Suppressor macrophage (primary cell): ENCODE measurements around the gene CNTD1.
A peak's percentile ranks its signal among the peaks of the same experiment; 100 is the strongest.
"Not testable (repeated sequence)": the region's sequence is repeated elsewhere in the genome, so short reads cannot be mapped to it uniquely, and the experiment has no call there.

ENCODE experiments used
- DNase-seq, 4 experiments: peaks; one replicate each; pipeline ENCODE4 v3.0.0-alpha.2; 2020 to 2022
- total RNA-seq, 17 experiments: gene quantifications; one replicate each; lab custom pipeline; 2026; ENCODE audit warnings: mixed read lengths in 6 of 17, inconsistent platforms in 3 of 17; lab: John Stamatoyannopoulos, UW

The CNTD1 gene, protein sequence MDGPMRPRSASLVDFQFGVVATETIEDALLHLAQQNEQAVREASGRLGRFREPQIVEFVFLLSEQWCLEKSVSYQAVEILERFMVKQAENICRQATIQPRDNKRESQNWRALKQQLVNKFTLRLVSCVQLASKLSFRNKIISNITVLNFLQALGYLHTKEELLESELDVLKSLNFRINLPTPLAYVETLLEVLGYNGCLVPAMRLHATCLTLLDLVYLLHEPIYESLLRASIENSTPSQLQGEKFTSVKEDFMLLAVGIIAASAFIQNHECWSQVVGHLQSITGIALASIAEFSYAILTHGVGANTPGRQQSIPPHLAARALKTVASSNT
- 0 to 2.1 (median 0) reads per million in 17 experiments for total RNA-seq

DNA sequence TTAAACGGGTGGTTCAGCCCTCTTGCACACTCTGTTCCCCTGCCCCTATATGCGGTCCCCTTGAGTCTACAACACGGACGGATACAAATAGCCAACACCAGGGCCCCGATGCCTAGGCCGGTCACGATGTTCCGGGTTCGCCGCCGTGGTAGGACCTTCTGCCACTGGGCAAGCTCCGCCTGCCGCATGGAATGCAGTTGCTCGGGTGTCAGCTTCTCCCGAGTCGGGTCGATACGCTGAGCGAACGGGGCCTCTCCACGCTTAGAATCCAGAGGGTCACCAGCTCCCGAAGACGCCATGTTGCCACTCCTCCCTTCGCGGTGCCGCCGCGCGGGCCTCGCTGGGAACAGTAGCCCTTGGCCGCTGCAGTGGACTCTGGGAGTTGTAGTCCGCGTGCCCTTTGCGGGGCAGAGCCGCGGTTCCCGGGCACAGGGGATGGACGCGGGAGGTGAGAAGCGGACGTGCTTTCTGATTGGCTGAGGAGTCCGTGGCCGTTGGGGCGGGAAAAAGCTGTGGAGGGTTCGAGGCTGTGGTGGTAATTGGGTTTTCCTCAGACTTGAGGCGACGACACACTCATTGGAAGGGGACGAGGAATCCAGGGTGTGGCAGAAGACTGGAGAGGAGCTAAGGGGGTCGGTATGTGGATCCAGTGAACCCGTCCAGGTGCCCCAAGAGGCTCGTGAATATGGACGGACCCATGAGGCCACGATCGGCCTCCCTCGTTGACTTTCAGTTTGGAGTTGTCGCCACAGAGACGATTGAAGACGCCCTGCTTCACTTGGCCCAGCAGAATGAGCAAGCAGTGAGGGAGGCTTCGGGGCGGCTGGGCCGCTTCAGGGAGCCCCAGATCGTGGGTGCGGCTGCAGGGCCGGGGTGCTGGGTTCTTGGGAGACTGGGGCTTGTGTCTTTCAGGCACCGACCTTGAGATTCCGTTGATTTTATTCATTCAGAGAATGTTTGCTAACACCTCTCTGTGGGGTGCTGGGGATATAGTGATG, at the start of gene CNTD1, which contains the start of gene COA3:
Gene CNTD1, plus strand, starts transcription at position 479 of the 998 bp plus-strand sequence. Its CDS starts 207 bp downstream, at position 686.
Gene COA3, minus strand, starts transcription at position 322 of the 998 bp plus-strand sequence. Its CDS starts 23 bp downstream, at position 299.
- DNase-seq: peak; percentile 84 to 92 (median 88)

DNA sequence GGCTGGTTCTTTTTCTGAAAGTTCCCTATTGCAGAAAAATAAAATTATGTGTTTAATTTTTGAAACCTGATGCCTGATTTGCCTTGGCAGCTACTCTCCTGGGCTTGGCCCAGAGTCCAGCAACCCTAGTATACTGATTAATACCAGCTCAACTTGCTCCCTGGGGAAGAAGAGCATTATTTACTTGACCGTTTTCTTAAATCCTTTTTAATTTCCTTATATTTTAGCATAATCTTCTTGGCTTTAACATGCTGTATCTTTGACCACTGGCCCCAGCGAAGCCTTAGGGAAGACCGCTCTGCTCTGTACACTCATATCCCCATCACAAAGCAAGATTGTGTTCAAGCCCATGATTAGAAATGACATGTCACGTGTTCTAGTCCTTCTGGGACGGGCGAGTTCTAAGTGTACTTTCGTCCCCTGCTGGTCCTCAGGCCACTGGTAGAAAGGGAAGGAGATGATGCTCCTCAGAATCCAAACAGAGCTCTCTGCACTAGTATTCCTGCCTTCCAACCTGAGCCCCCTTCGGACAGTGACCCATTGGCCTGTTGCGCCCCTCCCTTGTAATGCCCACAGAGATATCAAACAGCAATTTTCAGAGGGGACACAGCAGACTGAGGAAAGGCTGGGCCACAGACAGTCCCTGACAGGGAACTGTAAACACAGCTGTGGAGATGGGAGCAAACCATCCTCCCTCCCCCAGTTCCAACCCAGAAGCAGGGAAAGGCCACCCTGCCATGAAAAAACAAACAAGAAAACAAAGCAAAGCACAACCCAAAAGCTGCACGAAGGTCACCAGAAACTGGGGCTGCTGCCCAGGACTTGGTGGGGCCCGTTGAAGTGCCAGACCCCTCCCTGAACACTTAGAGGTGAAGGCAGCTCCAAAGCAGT, 49.5 kb upstream of the CNTD1 start:
- DNase-seq: no peak

DNA sequence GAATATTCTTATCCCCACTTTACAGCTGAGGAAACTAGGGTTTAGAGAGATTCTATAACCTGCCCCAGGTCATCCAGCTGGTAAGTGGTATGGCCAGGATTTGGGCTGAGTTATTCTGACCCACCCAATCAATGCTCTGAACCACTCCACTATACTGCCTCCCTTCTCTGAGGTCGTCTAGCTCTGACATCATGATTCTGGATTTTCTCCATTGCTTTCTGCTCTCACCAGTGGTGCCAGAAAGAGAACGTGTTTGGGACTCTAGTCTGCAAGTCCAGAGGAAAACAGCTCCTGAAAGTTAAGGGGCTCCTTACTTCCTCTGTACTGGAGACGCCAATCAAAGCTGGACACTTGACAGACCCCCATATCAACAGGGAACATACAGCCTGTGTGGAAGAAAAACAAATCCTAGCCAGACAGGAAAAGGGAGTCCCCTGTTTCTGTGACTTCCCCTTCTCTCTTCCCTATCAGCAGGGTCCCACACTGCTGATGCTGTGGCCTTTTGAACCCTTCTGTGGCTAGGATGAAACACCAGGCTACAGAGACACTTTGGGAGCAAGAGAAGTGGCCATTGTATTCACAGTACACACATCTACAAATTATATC, 47.8 kb upstream of the CNTD1 start:
- DNase-seq: peak; percentile 41 to 70 (median 62)

DNA sequence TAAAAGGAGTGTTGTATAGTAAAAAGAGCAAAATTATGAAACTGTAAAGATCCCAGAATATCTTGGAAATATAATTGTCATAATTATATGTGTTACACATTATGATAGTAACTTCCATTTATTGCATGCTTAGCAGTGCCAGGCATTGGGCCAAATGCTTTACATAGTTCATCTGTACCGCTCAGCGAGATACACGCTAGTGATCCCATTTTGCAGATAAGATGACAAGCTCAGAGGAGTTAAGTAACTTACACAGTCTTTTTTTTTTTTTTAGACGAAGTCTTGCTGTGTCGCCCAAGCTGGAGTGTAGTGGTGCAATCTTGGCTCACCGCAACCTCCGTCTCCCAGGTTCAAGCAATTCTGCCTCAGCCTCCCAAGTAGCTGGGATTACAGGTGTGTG, 47.0 kb upstream of the CNTD1 start:
- no peak for DNase-seq

DNA sequence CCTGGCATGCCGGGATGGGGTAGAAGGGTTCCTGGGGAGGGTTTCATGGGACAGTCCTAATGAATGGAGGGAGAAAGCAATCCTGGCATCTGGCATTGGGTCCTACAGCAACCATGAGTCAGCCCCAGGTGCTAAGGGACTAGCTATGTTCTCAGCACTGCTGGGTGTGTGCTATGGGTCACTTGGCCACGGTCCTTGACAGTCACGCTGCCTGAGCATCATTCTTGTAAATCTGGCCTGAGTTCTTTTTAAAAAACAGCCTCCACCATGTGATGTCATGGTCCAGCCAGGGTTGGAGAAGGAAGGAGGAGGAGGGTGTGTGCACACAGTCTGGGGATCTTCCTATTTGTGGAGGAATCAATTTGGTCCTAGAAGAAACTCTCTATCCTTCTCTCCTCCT, 43.9 kb upstream of the CNTD1 start:
- DNase-seq: peak in 1 of 4 experiments; percentile 9

DNA sequence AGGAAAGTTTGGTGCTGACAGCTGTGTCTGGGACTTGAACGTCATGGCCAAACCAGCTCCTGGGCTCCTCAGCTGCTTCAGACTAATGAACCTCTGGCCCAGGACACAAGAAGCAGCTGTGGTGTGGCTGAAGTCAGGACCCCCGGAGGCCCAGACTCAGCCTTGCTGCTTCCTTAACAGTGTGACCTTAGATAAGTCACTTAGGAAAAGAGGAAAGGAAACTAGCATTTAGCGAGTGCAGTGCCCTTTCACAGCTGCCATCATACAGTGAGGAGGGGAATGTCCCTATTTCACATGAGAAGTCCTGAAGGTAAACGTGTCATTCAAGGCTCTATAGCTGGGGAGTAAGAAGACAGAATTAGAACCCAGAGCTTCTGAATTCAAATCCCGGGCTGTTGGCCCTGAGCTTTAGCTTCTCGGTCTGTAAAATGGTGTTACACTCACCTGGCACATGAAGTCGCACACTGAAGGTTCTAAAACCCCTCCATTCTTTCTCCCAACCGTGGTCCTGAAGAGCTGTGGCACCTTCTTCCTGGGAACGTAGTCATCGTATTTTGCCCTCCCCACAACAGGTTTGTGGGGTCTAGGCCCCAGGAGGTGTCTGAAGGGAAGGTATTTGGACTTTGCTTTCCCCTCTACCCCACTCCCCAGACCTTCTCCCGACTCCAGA, 38.5 kb upstream of the CNTD1 start:
- DNase-seq: peak; percentile 57 to 81 (median 72)

DNA sequence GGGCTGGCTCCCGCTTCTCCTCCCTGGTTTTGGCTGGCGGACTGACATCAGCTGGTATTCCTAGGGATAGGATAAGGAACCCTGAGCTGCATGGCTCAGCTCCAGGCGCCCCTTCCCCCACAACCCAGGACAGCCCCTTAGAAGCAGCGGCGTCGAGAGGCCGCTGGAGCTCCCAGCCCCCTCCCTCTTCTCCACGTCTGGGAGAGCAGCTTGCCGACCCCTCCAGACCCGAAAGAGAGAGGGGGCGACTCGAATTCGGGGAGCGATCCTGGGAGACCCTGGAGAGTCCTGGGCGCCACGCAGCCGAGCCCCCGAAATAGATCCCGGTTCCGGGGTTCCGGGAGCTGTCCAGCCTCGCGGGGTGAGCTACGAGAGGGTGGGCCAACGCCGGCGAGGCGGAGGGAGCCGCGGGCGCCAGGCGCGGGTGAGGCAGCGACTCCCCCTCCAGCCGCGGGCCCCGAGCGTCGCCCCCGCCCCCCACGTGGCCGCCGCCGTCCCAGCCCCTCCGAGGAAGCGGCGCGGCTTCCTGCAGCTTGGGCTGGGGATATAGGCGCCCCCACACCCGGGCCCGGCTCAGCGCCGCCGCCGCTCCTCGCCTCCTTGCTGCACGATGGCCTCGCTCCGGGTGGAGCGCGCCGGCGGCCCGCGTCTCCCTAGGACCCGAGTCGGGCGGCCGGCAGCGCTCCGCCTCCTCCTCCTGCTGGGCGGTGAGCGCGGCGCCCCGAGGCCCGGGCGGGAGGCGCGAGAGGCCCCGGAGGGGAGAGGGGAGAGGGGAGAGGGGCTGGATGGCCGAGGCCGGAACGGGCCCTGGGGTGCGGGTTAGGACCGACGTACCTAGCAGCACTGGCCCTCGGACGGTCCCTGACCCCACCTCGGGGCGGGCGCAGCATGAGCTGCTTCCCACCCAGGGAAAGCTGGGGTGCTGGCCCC, 37.7 kb upstream of the CNTD1 start, which contains the start of gene RAMP2:
Gene RAMP2, plus strand, starts transcription at position 576 of the 930 bp plus-strand sequence. Its CDS starts 35 bp downstream, at position 611.
- DNase-seq: peak; percentile 24 to 67 (median 44)

DNA sequence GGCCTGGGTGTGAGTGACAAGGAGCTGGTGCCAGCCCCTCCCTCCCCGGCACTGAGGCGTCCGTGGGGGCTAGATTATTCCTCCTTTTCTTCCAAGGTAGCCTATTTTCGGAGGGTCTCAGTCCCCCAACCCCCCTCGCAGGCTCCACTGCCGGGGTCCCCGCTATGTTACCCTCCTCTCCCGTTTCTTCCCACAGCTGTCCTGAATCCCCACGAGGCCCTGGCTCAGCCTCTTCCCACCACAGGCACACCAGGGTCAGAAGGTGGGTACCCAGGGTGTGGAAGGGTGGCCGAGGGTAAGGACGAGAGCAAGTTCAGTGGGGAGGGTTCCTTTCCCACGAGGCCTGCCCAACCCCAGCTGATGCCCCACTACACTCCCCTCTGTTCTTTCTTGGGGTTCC, 37.0 kb upstream of the CNTD1 start:
- DNase-seq: no peak

DNA sequence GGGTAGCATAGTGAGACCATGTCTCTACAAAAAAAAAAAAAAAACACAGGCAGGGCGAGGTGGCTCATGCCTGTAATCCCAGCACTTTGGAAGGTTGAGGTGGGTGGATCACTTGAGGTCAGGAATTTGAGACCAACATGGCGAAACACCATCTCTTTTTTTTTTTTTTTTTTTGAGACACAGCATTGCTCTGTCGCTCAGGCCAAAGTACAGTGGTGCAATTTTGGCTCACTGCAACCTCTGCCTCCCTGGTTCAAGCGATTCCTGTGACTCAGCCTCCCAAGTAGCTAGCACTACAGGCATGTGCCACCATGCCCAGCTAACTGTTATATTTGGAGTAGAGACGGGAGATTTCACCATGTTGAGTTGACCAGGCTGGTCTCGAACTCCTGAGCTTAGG, 32.5 kb upstream of the CNTD1 start:
- DNase-seq: no peak

DNA sequence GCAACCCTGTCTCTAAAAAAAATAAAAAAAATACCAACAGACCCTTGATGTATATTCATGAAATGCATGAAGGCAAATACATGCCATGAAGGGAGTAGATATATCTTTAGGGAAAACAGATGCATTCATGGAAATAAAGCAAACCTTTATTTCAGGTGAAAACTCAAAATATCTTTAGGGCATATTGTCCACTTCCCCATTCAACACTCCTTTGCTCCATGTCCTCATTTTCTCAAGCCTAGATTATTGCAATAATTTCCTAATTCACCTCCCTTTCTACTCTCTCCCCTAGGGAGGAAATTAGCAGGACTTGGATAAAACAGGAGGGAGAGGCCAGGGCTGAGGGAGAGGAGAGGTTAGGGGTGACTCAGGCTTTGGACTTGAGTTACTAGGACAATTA, 31.1 kb upstream of the CNTD1 start:
- no peak for DNase-seq

DNA sequence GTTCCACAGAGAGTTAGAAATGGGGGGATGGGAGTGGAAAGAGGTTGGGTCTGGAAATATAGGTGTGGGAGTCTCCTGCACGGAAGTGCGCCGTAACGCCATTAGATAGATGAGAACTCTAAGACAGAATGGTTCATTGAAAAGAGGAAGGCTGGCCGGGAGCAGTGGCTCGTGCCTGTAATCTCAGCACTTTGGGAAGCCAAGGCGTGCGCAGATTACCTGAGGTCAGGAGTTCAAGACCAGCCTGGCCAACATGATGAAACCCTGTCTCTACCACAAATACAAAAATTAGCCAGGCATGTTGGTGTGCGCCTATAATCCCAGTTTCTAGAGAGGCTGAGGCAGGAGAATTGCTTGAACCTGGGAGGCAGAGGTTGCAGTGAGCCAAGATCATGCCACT, 30.7 kb upstream of the CNTD1 start:
- DNase-seq: not testable (repeated sequence)

DNA sequence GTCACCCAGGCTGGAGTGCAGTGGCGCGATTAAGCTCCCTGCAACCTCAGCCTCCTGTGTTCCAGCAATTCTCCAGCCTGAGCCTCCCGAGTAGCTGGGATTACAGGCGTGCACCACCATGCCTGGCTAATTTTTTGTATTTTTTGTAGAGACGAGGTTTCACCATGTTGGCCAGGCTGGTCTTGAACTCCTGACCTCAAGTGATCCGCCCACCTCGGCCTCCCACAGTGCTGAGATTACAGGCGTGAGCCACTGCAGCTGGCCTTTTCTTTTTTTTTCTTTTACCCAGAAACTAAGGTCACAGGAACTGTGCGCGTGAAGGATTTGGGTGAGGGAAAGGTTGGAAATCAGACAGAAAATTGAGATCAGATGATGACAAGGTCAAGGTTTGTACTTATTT, 28.7 kb upstream of the CNTD1 start:
- not testable (repeated sequence) for DNase-seq

DNA sequence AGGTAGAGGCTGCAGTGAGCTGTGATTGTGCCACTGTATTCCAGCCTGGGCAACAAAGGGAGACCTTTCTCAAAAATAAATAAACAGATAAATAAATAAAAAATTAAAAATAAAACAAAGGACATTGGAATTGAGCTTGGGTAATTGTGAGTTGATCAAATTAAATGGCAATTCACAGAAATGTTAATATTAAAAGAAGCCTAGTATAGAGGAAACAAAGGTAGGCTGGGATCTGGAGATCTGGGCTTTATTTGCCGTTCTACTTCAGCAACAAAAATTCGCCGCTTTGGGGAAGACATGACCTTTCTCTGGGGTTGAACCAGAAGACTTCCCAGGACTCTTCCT, 25.7 kb upstream of the CNTD1 start:
- DNase-seq: no peak

DNA sequence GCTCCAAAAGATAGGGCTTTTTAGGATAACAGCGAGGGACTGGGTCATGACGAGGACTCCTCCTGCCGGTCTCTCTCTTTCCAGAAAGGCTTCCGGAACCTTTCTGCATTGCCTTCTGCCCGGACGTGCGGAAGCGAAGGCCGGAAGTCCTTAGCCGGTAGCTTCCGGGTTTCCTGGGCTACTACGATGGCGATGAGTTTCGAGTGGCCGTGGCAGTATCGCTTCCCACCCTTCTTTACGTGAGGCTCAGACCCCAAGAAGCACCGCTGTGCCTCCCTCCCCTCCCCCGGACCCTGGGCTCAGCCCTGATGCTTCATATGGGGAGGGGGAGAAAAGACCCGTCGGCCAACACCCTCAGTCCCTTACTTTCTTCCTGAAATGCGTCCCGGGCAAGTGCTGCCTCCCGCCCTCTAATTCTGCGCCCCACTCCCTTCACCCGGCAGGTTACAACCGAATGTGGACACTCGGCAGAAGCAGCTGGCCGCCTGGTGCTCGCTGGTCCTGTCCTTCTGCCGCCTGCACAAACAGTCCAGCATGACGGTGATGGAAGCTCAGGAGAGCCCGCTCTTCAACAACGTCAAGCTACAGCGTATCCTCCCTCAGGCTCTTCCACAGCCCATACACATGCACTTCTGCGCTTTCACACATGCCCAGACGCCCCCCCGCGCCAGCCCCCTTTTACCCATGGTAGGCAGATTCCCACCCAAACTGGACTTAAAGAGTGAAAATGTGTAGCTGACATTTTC, 25.2 kb upstream of the CNTD1 start, which contains the start of gene VPS25:
Gene VPS25, plus strand, starts transcription at position 160 of the 746 bp plus-strand sequence. Its CDS starts 27 bp downstream, at position 187.
- peak; percentile 83 to 91 (median 90) for DNase-seq

DNA sequence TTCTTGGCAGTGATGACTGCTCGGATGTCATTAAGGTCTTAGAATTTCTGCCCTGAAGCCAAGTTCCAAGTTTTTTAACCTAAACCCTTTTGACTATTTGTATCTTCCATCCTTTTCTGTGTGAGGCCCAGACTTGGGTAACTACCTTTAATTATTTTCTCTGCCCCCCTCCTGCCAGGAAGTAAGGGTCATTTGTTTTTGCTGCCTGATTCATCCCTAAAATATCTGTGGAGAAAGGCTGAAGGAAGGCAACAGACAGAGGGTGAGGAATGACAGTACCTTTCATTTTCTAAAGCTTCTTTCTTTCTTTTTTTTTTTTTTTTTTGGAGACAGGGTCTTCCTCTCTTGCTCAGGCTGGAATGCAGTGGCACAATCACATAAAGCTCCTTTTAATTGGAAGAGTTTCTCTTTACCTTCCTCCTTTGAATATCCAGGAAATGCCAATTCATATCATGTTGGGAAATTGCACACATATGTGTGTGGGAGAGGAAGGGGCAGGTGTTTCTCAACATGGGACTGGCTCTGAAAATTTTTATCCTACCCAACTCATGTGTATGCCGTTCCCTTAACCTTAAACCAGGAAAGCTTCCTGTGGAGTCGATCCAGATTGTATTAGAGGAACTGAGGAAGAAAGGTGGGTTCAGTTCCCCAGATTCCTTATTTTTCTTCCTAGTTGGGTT, 24.5 kb upstream of the CNTD1 start:
- no peak for DNase-seq

DNA sequence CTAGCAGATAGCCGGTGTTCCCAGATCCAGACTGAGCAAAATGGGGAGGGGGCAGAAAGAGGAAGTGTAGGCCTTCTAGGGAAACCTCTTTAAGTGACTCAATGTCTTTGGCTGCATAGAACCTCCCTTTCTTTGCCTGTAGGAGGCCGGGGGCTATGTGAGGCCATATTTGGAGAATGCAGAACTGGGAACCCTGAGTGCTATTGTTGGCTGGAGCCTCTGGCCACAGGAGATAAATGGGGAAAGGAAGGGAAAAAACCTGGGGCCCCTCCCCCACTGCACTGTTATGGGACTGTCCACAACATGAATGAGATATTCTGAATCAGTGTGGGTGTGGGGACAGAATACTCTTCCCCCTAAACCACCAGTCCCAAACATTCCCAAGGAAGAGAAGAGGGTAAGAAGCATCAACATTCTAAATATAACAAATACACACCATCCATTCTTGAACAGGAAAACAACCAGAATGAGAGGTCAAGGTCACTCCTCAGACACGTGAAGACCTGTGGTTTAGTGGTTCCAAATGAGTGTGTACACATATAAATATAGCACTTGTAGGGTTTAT, 23.0 kb upstream of the CNTD1 start:
- DNase-seq: peak; percentile 53 to 79 (median 64)

DNA sequence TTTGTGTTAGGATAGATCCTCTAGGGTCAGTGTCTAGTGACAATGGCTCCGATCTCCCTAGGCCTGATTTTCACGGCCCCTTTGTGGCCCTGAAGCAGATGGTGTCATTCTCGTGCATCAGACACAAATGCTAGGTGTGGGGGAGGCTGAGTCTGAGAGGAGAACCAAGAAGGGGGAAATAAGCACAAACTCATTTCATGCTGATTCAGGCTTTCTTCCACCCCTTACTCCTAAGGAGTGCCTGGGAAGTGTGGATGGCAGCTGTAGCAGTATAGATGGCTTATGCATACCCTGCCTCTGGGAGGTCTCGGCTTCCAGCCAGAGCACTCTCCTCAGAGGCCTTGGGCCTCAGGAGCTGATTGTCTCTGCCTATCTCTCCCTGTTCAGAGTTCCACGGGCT, 20.1 kb upstream of the CNTD1 start:
- DNase-seq: no peak
